UCSD-AML1 (cell line): ENCODE data around the gene ECE2.

ENCODE experiments used
- DNase-seq: peaks from one replicate; lab custom pipeline; 2025; ENCODE audit not compliant: unreplicated experiment; lab: John Stamatoyannopoulos, UW

ECE2 gene

GRCh38 chr3:184308744-184309143, 32.9 kb downstream of the ECE2 start:
- DNase-seq = no peak

- DNase-seq = no peak
Measured at GRCh38 chr3:184311633-184312032, 35.8 kb downstream of the ECE2 start.

GRCh38 chr3:184314363-184314699, 38.5 kb downstream of the ECE2 start, which contains the start of gene EIF4G1:
EIF4G1 (plus strand) TSS chr3:184314606; CDS start chr3:184315797, 1,191 bp downstream.
- DNase-seq = peak; percentile 93

- peak; percentile 48 for DNase-seq
Measured at GRCh38 chr3:184314700-184315542, 39.1 kb downstream of the ECE2 start.

GRCh38 chr3:184315543-184315867, 39.7 kb downstream of the ECE2 start:
- no peak for DNase-seq

- no peak for DNase-seq
Measured at GRCh38 chr3:184315871-184316661, 40.2 kb downstream of the ECE2 start.

GRCh38 chr3:184316792-184317191, 41.0 kb downstream of the ECE2 start:
- no peak for DNase-seq

- no peak for DNase-seq
Measured at GRCh38 chr3:184317201-184317600, 41.4 kb downstream of the ECE2 start.

GRCh38 chr3:184320104-184320445, 44.3 kb downstream of the ECE2 start:
- no peak for DNase-seq

- no peak for DNase-seq
Measured at GRCh38 chr3:184321666-184322065, 45.8 kb downstream of the ECE2 start.

- no peak for DNase-seq
Measured at GRCh38 chr3:184322731-184323487, 47.1 kb downstream of the ECE2 start.

GRCh38 chr3:184323696-184324095, 47.9 kb downstream of the ECE2 start:
- DNase-seq = no peak

- no peak for DNase-seq
Measured at GRCh38 chr3:184325269-184325668, 49.4 kb downstream of the ECE2 start.

- DNase-seq = no peak
Measured at GRCh38 chr3:184325715-184326369, 50.0 kb downstream of the ECE2 start.

- no peak for DNase-seq
Measured at GRCh38 chr3:184327171-184327570, 51.3 kb downstream of the ECE2 start.

GRCh38 chr3:184328516-184328915, 52.7 kb downstream of the ECE2 start:
- no peak for DNase-seq

GRCh38 chr3:184332370-184333090, 56.7 kb downstream of the ECE2 start:
- no peak for DNase-seq

- DNase-seq = no peak
Measured at GRCh38 chr3:184333190-184333589, 57.4 kb downstream of the ECE2 start.

- DNase-seq = no peak
Measured at GRCh38 chr3:184333700-184334099, 57.9 kb downstream of the ECE2 start.

- DNase-seq = no peak
Measured at GRCh38 chr3:184334470-184335158, 58.8 kb downstream of the ECE2 start.
